HUES48 (cell line): ENCODE measurements around the gene KRTAP4-8.
"Not testable (repeated sequence)": the region's sequence is repeated elsewhere in the genome, so short reads cannot be mapped to it uniquely, and the experiment has no call there.

ENCODE experiments used
- H3K27ac ChIP-seq: one replicate; pipeline ENCODE4 v1.7.0; 2013; ENCODE audit warnings: low read depth, low read length, inconsistent platforms
- H3K27me3 ChIP-seq: 2 replicates; pipeline ENCODE4 v1.6.1; 2013; ENCODE audit warnings: mild to moderate bottlenecking, low read length; ENCODE audit not compliant: control insufficient read depth, insufficient read depth
- H3K36me3 ChIP-seq: 2 replicates; pipeline ENCODE4 v1.6.1; 2013; ENCODE audit warnings: low read length; ENCODE audit not compliant: control insufficient read depth, insufficient read depth
- H3K4me1 ChIP-seq: 2 replicates; pipeline ENCODE4 v1.6.1; 2013; ENCODE audit warnings: mild to moderate bottlenecking, low read length; ENCODE audit not compliant: control insufficient read depth, insufficient read depth
- H3K4me3 ChIP-seq: 2 replicates; pipeline ENCODE4 v1.5.1; 2013; ENCODE audit warnings: mild to moderate bottlenecking, low read depth, low read length
- H3K9ac ChIP-seq: 2 replicates; pipeline ENCODE4 v1.6.1; 2013; ENCODE audit warnings: mild to moderate bottlenecking, low read depth, low read length, moderate library complexity
- H3K9me3 ChIP-seq: 2 replicates; pipeline ENCODE4 v1.6.1; 2013; ENCODE audit warnings: low read length; ENCODE audit not compliant: control insufficient read depth, insufficient read depth

Gene KRTAP4-8

GRCh38 chr17:41061964-41062363 lies 36.0 kb downstream of the KRTAP4-8 start:
- Histone ChIP-seq H3K27me3 (no peaks in the 10 kb centered on the region), H3K9me3 (no peaks in the 10 kb centered on the region), H3K36me3 (no peaks in the 10 kb centered on the region), H3K9ac (no peak overlapping the region), H3K27ac (no peak overlapping the region), H3K4me3 (no peak overlapping the region), H3K4me1 (no peaks in the 10 kb centered on the region; the same call in 1 of the 2 replicates)

- Histone ChIP-seq H3K27me3 (no peaks in the 10 kb centered on the region), H3K4me1 (no peaks in the 10 kb centered on the region; the same call in 1 of the 2 replicates), H3K36me3 (no peaks in the 10 kb centered on the region), H3K27ac (no peak within 1 kb of the TSS), H3K9me3 (no peaks in the 10 kb centered on the region), H3K4me3 (no peak within 1 kb of the TSS), H3K9ac (no peak within 1 kb of the TSS)
These were observed 37.8 kb downstream of the KRTAP4-8 start, which contains the start of gene KRTAP2-3 for GRCh38 chr17:41060052-41060604. KRTAP2-3 (minus strand) TSS chr17:41060114; CDS start chr17:41060050, 64 bp downstream.

DNA sequence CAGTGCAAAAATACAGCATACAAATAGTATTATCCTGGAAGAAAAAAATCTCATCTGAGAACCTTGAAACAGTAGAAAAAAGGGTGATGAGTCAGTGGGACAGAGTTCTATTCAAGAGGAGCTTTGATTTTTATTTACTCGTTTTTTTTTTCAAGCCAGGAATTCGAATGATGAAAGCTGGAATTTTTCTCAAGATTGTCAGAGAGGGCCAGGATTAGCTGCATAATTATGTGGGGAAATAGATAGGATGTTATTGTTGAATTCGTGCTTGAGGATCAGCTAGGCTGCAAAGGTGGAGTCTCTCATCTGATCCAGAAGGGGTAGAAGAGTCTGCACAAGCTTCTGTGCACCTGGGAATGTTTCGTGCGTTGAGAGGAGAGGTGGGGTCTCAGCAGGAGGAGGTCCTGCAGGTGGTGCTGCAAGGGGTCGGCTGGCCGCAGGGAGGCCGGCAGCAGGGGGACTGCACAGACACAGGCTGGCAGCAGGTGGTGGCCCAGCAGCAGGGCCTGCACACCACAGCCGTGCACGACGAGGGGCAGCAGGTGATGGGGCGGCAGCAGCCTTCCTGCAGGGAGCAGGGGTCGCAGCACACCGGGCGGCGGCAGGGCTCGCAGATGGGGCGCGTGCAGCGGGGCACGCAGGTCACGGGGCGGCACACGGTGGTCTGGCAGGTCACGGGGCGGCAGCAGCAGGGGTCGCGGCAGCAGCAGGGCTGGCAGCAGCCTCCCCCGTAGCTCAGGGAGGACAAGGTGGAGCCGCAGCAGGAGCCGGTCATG lies 38.5 kb downstream of the KRTAP4-8 start:
- H3K27ac ChIP-seq, H3K9ac ChIP-seq, H3K4me3 ChIP-seq, H3K9me3 ChIP-seq, H3K27me3 ChIP-seq, H3K36me3 ChIP-seq, H3K4me1 ChIP-seq: not testable (repeated sequence)

DNA sequence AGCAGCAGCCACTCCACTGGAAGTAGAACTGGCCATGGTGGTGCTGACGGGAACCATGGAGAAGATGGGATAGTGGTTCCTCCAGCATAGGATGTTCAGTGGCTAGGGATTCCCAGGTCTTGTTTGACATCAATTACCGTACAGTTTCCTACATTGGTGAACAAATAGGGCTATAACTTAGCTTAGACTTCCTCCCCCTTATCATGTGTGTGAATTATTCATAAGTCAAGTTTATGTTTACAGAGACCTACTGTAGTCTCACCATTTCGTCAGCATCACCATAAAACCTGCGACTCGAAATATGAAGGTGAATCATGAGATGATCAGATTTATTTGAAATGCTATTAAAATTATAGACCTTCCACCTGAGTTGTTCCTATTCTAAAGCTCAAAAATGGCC lies 39.2 kb downstream of the KRTAP4-8 start:
- no peaks in the 10 kb centered on the region for H3K9me3 ChIP-seq
- no peak overlapping the region for H3K27ac ChIP-seq
- H3K4me3 ChIP-seq: no peak overlapping the region
- no peaks in the 10 kb centered on the region for H3K27me3 ChIP-seq
- no peaks in the 10 kb centered on the region for H3K36me3 ChIP-seq
- no peak overlapping the region for H3K9ac ChIP-seq
- no peaks in the 10 kb centered on the region; the same call in 1 of the 2 replicates for H3K4me1 ChIP-seq

- no peak overlapping the region for H3K4me3 ChIP-seq
- no peak overlapping the region for H3K9ac ChIP-seq
- H3K4me1 ChIP-seq: no peaks in the 10 kb centered on the region; the same call in 1 of the 2 replicates
- H3K27me3 ChIP-seq: no peaks in the 10 kb centered on the region
- no peaks in the 10 kb centered on the region for H3K9me3 ChIP-seq
- no peaks in the 10 kb centered on the region for H3K36me3 ChIP-seq
- no peak overlapping the region for H3K27ac ChIP-seq
These were observed 40.4 kb downstream of the KRTAP4-8 start for GRCh38 chr17:41057547-41057946.

- H3K4me1 ChIP-seq, H3K4me3 ChIP-seq, H3K27me3 ChIP-seq, H3K9ac ChIP-seq, H3K36me3 ChIP-seq, H3K27ac ChIP-seq, H3K9me3 ChIP-seq: not testable (repeated sequence)
These were observed 42.8 kb downstream of the KRTAP4-8 start, which contains the start of gene KRTAP2-2 for GRCh38 chr17:41055130-41055529. KRTAP2-2 (minus strand) TSS chr17:41055230; CDS start chr17:41055211, 19 bp downstream.

- H3K4me1 ChIP-seq, H3K4me3 ChIP-seq, H3K27me3 ChIP-seq, H3K9me3 ChIP-seq, H3K27ac ChIP-seq, H3K36me3 ChIP-seq, H3K9ac ChIP-seq: not testable (repeated sequence)
These were observed 43.4 kb downstream of the KRTAP4-8 start for GRCh38 chr17:41054556-41054955.

- Histone ChIP-seq H3K9ac (no peak overlapping the region), H3K9me3 (no peaks in the 10 kb centered on the region), H3K27ac (no peak overlapping the region), H3K4me1 (no peaks in the 10 kb centered on the region), H3K4me3 (no peak overlapping the region), H3K36me3 (no peaks in the 10 kb centered on the region), H3K27me3 (no peaks in the 10 kb centered on the region)
These were observed 43.9 kb downstream of the KRTAP4-8 start for GRCh38 chr17:41054025-41054424.

- Histone ChIP-seq H3K4me1 (0 out of 2 replicates have a peak, but pooled peaks cover 5% of the 10 kb centered on the region), H3K9ac (no peak overlapping the region), H3K27ac (no peak overlapping the region), H3K36me3 (no peaks in the 10 kb centered on the region), H3K27me3 (no peaks in the 10 kb centered on the region), H3K4me3 (no peak overlapping the region), H3K9me3 (no peaks in the 10 kb centered on the region)
These were observed 45.4 kb downstream of the KRTAP4-8 start for GRCh38 chr17:41052566-41052965.

DNA sequence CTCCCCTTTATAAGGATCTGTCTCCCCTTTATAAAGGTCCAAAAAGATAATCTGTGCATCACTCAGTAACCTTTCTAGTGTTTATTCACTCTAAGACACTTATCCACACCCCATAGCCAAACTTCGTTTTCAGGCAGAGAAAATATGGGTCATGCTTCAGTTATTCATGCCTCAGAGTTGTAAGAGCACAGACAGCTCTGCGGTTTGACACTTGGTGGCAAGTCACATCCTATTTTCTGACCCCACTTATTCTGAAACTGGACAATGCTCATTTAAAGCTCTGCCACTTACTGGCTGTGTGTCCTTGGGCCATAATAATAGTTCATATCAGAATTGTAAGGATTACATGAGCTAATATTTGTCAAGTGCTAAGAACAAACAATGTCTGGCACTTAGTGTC lies 48.8 kb downstream of the KRTAP4-8 start:
- Histone ChIP-seq H3K27me3 (no peaks in the 10 kb centered on the region), H3K9ac (no peak overlapping the region), H3K9me3 (no peaks in the 10 kb centered on the region), H3K4me3 (no peak overlapping the region), H3K36me3 (no peaks in the 10 kb centered on the region), H3K27ac (no peak overlapping the region), H3K4me1 (0 out of 2 replicates have a peak, but pooled peaks cover 5% of the 10 kb centered on the region)

DNA sequence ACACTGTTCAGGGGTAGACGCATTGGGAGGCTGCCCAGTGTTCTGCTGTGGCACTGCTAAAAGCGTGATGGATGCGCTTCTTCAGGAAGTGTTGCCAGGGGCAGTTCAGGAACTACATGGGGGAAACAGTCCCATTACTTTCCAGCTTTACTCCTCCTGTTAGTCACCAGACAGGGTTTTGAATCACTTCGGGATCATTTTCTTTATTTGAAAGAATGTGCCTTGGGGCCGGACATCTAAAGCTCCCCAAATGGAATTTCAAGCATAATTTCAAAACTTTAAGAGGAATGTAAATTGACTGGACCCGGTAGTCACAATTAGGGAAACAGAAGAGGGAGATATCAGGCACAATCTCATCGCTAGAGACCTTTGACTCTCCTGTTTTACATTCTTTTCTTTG lies 49.5 kb downstream of the KRTAP4-8 start:
- no peak overlapping the region for H3K9ac ChIP-seq
- H3K9me3 ChIP-seq: no peaks in the 10 kb centered on the region
- no peaks in the 10 kb centered on the region for H3K27me3 ChIP-seq
- H3K36me3 ChIP-seq: no peaks in the 10 kb centered on the region
- no peak overlapping the region for H3K4me3 ChIP-seq
- H3K27ac ChIP-seq: no peak overlapping the region
- H3K4me1 ChIP-seq: 0 out of 2 replicates have a peak, but pooled peaks cover 5% of the 10 kb centered on the region
